ENCODE data around the gene SIGLEC7.

- no peak for TF ChIP-seq POLR2A (IDR thresholded peaks at IDR 0.05)
- peak in 9 of 11 experiments; percentile 8 to 63 (median 42) for TF ChIP-seq CTCF (IDR thresholded peaks at IDR 0.05 in 8 of 11, conservative IDR thresholded peaks at IDR 0.05 in 3 of 11)
Observed at GRCh38 chr19:51097166-51097738, 44.8 kb upstream of the SIGLEC7 start.

All from spleen (tissue), 7 donors.